Endothelial cell (in vitro differentiated cells): Measurements from ENCODE around the gene CDK5RAP3. TPM values are rescaled to one million over a fixed set of nuclear protein-coding genes. Genes with fewer than 3 reads are reported as not detected.

Experiments used
- DNase-seq: peaks from one replicate; pipeline ENCODE4 v3.0.0; 2021; ENCODE audit warnings: low spot score
- H3K27ac Mint-ChIP-seq: one replicate; pipeline ENCODE4 v1.8.0; 2021; ENCODE audit warnings: mixed read lengths, inconsistent platforms; ENCODE audit not compliant: unreplicated experiment
- H3K27me3 Mint-ChIP-seq: one replicate; pipeline ENCODE4 v1.8.0; 2021; ENCODE audit warnings: mild to moderate bottlenecking, moderate library complexity, mixed read lengths, inconsistent platforms; ENCODE audit not compliant: unreplicated experiment
- H3K36me3 Mint-ChIP-seq: one replicate; pipeline ENCODE4 v1.8.0; 2021; ENCODE audit warnings: mild to moderate bottlenecking, low read depth, mixed read lengths, inconsistent platforms; ENCODE audit not compliant: unreplicated experiment
- H3K4me1 Mint-ChIP-seq: one replicate; pipeline ENCODE4 v1.8.0; 2021; ENCODE audit warnings: mild to moderate bottlenecking, mixed read lengths, inconsistent platforms; ENCODE audit not compliant: unreplicated experiment
- H3K4me3 Mint-ChIP-seq: one replicate; pipeline ENCODE4 v1.8.0; 2021; ENCODE audit warnings: mild to moderate bottlenecking, mixed read lengths, inconsistent platforms; ENCODE audit not compliant: unreplicated experiment
- H3K9me3 Mint-ChIP-seq: one replicate; pipeline ENCODE4 v1.8.0; 2021; ENCODE audit warnings: mixed read lengths, inconsistent platforms; ENCODE audit not compliant: unreplicated experiment
- total RNA-seq: library from RNA; stranded (reverse); fragmentation: NEBNext Ultra II Directional; extraction: Animal tissue kit (Norgen Biotek cat#: 25700); gene quantifications from one replicate; pipeline ENCODE4 v1.2.1, GENCODE V29; 2021; ENCODE audit not compliant: unreplicated experiment
- TF ChIP-seq, protein P1 (sequence below): fragments of 200-600 bp; sonication (generic); IDR thresholded peaks from one replicate; pipeline ENCODE4 v1.5.0; 2021; ENCODE audit warnings: antibody characterized with exemption; ENCODE audit not compliant: unreplicated experiment

Gene CDK5RAP3
- total RNA-seq, 1 donor from 2014 or later = 156 TPM

DNA sequence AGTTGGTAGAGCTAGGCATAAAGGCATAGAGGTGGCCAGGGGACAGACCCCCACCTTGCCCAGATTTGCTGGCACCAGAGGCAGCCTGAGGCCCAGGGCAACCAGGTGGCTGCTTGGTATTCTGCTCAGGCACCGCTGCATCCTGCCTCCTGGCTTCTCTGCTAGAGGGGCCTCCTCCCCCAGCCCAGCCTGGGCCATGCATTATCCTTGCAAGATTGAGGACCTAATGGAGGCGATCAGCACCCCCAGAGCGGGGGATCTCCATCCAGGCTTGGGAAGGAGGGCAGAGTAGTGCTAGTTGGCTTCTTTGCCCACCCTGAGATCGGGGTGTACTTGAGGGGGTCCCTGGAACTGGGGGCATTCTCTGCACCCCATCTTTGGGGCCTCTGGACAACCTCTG, 23.8 kb downstream of the CDK5RAP3 start:
- Mint-ChIP-seq H3K36me3 (no peaks in the 10 kb centered on the region), H3K4me1 (peaks cover 8% of the 10 kb centered on the region), H3K27ac (no peak overlapping the region), H3K9me3 (no peaks in the 10 kb centered on the region), H3K27me3 (no peaks in the 10 kb centered on the region), H3K4me3 (no peak overlapping the region)
- DNase-seq = no peak
- TF ChIP-seq, protein P1, sequence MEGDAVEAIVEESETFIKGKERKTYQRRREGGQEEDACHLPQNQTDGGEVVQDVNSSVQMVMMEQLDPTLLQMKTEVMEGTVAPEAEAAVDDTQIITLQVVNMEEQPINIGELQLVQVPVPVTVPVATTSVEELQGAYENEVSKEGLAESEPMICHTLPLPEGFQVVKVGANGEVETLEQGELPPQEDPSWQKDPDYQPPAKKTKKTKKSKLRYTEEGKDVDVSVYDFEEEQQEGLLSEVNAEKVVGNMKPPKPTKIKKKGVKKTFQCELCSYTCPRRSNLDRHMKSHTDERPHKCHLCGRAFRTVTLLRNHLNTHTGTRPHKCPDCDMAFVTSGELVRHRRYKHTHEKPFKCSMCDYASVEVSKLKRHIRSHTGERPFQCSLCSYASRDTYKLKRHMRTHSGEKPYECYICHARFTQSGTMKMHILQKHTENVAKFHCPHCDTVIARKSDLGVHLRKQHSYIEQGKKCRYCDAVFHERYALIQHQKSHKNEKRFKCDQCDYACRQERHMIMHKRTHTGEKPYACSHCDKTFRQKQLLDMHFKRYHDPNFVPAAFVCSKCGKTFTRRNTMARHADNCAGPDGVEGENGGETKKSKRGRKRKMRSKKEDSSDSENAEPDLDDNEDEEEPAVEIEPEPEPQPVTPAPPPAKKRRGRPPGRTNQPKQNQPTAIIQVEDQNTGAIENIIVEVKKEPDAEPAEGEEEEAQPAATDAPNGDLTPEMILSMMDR = no peak

DNA sequence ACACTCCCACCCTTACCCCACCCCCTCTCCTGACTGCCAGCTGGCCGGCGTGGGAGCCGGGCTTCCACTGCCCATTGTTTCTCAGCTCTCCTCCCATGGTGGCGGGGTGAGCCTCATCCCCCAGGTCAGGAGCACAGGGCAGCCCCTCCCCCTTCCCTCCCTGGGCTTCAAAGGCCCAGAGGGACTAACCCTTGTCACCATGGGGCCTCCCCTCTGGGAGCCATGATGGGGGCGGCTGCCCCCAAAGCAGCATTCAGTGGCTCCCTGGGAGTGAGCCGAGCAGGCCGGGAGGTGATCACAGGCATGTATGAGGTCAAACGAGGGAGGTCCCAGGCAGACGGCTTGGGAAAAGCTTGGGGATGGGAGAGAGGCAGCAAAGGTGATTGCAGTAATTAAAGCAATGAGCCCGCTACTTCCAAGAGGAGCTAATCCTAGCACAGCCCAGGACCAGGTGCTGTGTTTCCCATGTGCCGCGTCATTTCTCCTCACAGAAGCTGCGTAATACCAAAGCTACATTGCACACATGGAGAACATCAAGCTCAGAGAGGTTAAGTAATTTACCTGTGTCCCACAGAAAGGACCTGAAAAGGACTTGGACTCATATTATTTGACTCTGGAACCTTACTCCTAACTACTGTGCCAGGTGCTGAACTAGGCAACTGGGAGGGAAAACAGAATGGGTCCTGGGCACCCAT, 24.5 kb downstream of the CDK5RAP3 start:
- Mint-ChIP-seq H3K4me1 (peaks cover 10% of the 10 kb centered on the region), H3K4me3 (no peak overlapping the region), H3K9me3 (no peaks in the 10 kb centered on the region), H3K36me3 (no peaks in the 10 kb centered on the region), H3K27me3 (no peaks in the 10 kb centered on the region), H3K27ac (no peak overlapping the region)
- TF ChIP-seq, protein P1 = no peak
- DNase-seq = peak; percentile 29

DNA sequence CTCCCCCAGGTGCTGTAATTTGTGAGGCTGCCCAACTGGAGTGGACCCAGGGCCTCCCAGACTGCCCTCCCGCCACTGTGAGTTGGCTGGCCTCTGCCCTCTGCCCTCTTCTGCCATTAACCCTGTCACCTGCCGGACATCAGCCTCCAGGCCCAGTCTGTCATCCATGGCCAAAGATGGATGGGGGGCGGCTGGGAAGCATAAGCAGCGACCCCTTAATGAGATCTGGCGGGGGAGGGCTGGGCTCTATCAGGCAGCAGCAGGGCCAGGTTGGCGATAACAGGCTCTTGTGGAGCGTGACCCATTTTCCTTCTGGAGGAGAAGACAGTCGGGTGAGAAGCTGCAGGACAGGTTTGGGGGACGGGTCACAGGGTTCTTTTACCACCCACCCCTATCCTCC, 25.3 kb downstream of the CDK5RAP3 start:
- no peak for DNase-seq
- no peaks in the 10 kb centered on the region for H3K9me3 Mint-ChIP-seq
- TF ChIP-seq, protein P1 = no peak
- no peak overlapping the region for H3K4me3 Mint-ChIP-seq
- H3K27ac Mint-ChIP-seq = no peak overlapping the region
- peaks cover 10% of the 10 kb centered on the region for H3K4me1 Mint-ChIP-seq
- H3K27me3 Mint-ChIP-seq = no peaks in the 10 kb centered on the region
- no peaks in the 10 kb centered on the region for H3K36me3 Mint-ChIP-seq

DNA sequence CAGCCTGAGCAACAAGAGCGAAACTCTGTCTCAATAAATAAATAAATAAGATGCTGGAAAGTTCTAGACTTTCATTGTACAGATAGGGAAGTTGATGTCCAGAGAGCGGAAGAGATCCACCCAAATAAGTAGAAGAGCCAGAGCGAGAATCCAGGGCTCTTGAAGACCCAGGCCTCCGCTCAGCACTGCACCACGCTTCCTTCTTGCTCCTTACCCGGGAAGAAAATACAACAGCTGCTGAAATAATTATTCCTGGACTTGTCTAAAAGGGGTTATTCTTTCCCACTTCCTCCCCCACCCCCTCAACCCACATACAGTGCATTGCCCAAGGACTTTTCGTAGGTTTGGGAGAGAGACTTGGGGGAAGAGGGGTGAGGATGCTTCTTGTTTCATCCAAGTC, 26.7 kb downstream of the CDK5RAP3 start:
- Mint-ChIP-seq H3K4me3 (no peak overlapping the region), H3K4me1 (peaks cover 16% of the 10 kb centered on the region), H3K9me3 (no peaks in the 10 kb centered on the region), H3K27ac (no peak overlapping the region), H3K36me3 (no peaks in the 10 kb centered on the region), H3K27me3 (no peaks in the 10 kb centered on the region)
- TF ChIP-seq, protein P1 = no peak
- no peak for DNase-seq

DNA sequence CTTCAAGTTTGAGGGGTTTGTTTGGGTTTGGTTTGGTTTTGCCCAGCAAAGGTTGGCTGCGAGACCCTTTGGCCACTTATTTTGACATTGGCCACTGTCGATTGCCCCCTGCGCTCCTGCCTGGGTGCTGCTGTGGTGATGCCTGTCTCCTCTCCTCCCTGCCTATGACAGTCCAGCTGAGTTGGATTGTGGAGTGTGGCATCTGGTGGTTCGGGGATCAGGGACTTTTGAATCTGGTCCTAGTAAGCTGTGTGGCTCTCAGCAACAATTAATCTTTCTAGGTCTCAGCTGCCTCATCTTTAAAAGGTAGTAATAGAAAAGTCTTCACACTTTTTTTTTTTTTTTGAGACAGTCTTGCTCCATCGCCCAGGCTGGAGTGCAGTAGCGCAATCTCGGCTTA, 27.1 kb downstream of the CDK5RAP3 start:
- H3K4me1 Mint-ChIP-seq = peaks cover 20% of the 10 kb centered on the region
- TF ChIP-seq, protein P1 = no peak

More for the DNA sequence above, 27.1 kb downstream of the CDK5RAP3 start:
- H3K9me3 Mint-ChIP-seq = no peaks in the 10 kb centered on the region
- H3K27me3 Mint-ChIP-seq = no peaks in the 10 kb centered on the region
- H3K4me3 Mint-ChIP-seq = no peak overlapping the region
- H3K27ac Mint-ChIP-seq = no peak overlapping the region
- H3K36me3 Mint-ChIP-seq = no peaks in the 10 kb centered on the region
- no peak for DNase-seq
